Glomerular endothelial cell (primary cell): Measurements from ENCODE around the gene PDE5A. TPM values are rescaled to one million over a fixed set of nuclear protein-coding genes. Genes with fewer than 3 reads are reported as not detected.

ENCODE experiments used
- DNase-seq: peaks from one replicate; pipeline ENCODE4 v3.0.0-alpha.2; 2011; ENCODE audit warnings: low read depth, low spot score; ENCODE audit errors: extremely low read depth
- total RNA-seq: library from RNA; depleted of rRNA; stranded (reverse); fragments of >200 nt; gene quantifications from 2 replicates; pipeline ENCODE4 v1.2.3, GENCODE V29; 2015

Gene PDE5A
- total RNA-seq, 1 donor from 2014 or later = 3.4 TPM

DNA sequence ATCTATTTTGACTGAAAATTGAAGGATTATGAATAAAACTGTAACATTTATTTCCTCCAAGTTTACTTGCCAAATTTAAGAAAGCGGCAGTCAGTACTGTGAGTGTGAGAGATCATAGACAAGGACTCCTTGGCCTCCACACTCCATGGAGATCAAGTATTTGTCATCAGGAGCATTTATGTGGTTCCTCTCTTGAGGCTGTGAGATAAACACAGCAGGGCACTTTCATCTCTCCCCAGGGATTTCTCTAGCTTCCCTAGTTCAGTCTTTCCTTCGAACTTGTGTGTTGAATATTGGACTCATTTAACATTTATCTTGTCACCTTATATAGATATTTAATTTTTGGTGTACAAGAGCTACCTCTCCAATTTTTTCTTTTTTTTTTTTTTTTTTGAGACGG is 40.8 kb downstream of the PDE5A start:
- DNase-seq = no peak

DNA sequence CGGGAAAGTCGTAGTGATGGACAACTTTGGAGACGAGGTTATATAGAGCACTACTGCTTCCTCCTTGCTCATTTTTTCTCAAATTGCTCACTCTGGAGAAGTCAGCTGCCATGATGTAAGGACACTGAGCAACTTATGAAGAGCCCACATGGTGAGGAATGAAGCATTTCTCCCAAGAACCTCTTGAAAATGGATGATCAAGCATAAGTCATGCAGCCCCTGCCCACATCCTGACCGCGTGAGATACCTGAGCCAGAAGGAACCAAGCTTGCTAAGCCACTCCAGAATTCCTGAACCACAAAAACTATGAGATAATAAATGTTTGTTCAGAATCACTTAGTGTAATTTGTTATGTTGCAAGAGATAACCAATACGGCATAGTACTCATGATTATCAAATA is 42.8 kb downstream of the PDE5A start:
- no peak for DNase-seq

DNA sequence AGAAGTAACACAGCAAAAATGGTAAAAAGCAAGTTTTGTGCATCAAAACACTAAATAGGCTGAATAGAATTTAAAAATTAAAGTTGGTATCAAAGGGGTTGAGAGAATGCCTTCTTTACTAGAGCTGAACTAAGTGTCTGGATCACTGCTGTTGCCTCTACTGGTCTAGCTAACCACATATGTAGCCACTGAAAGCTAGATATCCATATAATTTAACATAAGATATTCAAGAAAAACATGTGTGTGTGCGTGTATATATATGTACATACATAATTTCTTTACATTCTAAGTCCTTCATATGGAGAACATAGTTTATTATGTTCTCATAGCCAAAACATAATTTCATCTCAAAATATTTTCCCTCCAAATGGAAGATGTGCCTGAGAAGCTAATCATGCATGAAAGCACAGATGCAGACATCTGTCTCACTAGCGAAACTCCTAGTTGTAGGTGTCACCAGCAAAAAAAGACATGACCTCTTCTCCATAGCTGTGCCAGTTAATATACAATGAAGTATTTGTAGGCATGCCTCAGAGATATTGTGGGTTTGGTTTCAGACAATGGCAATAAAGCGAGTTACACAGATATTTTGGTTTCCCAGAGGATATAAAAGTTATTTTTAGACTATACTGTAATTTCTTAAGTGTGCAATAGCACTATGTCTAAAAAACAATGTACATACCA is 47.3 kb downstream of the PDE5A start:
- no peak for DNase-seq

DNA sequence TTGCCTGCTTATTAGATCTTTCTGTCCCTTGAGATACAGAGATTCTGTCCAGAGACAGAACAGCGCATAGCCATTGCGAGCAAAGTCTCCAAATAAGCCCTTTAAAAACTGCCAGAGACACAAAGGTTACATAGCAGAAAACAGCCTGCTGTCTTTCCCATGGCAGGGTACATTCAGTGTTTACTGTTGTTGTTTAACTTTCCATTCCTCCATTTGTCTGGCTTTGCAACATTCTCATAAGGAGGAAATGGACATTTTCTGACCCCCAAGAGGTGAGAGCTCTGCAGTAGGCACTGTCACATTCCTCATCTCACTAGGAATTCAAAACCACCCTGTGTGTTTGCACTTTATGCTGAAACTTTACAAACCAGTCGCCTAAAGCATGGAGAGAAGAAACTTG is 48.3 kb downstream of the PDE5A start:
- no peak for DNase-seq

DNA sequence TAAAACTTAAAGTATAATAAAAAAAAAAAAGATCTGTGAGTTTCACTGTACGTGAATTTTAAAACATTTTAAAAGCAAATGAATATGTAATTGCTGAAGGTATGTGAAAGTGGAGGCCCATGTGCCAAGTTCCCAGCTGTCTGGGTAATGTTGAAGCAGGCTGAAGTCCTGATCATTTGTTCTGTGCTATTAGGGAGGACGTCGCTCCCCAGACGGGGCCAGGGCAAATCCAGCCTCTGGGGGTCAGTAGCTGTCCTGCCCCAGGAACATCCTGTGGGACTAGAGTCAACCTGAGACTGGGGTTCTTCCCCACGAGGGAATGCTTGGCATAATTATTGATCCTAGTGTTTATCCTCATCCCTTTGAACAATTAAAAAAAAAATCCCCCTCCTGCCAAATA is 48.8 kb downstream of the PDE5A start:
- no peak for DNase-seq

DNA sequence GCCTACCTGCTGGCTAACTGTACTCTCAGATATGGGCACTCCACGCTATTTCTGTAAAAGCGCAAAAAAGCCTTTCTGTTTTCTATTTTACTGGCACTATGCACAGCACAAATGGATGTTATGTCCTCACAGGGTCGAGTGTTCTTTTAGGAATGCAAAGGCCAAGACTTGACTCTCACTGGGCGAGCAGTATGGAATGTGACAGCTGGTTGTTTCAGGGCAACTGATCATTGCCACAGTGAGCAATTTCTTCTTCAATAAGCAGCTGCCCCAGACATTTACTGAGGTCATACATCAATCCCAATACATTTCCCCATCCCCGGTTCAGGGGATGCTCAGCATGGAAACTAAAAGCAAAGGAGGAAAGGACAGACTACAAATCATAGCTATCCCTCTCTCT is 58.2 kb downstream of the PDE5A start:
- no peak for DNase-seq

DNA sequence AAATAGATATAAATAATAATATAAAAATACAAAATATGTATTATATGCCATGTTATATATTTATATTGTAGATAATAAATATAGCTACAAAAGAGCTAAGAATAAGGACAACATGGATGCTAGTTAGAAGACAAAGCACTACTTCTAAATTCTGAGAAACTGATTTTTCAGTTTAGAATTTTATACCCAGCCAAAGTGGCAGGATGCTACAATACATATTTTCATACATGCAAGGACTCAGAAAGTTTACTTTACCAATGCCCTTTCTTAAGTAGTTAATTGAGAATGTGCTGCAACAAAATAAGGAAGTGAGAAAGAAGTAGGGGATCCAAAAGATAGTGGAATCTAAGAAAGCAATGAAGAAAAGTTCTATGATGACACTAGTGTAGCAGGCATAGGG is 64.5 kb downstream of the PDE5A start:
- no peak for DNase-seq

DNA sequence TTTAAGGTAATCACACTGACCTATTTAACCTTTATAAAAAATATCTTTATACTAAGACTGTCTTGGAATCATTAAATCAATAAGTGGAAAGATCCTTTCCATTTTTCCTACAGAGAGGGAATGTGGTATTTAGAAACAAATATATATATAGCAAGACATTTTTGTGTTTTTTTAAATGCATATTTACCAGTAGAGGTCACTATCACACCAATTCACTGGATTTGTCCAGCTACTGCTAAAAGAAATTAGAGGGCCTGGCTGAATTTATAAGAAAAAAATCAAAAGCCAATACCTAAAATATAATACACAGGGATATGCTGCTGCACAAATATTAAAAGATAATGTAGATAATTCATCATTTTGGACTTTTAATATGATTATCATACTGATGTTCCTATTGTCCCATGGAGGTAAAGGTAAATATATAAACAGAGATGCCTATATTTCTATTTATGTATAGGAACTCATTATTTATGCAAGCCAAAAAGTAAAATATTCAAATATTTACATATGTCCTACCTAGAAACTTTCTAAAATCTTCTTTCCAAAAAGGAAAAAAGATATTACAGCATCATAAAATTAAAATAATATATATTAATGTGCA is 69.5 kb downstream of the PDE5A start:
- DNase-seq = peak; percentile 36

DNA sequence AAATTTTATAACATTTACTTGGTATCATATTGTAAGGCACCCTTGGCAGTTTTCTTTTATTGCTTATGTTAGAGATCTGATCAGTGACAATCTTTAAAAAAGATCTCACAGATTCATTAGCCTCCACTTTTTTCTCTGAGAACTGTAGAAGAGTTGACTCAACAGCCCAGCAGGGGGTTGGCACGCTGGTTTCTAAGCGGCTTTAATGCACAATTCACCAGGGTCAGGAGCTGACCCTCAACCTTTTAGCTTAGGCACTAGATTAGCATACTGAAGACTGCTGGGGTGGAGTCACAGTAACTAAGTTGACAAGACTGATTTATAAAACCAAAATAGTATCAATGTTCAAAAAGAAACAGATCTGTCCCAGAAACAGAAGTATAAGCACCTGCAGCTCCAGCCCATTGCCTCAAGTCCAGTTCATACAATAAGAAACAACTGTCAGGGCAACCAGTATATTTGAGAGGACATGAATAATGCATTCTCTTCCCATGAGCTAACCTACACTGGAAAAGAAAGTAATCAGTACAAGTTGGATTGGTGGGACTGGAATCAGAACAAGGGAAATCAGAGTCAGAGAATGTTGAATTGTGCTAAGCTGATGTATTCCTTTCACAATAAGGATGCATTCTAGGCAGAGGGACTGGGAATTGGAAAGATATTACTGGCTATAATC is 77.6 kb downstream of the PDE5A start:
- no peak for DNase-seq

DNA sequence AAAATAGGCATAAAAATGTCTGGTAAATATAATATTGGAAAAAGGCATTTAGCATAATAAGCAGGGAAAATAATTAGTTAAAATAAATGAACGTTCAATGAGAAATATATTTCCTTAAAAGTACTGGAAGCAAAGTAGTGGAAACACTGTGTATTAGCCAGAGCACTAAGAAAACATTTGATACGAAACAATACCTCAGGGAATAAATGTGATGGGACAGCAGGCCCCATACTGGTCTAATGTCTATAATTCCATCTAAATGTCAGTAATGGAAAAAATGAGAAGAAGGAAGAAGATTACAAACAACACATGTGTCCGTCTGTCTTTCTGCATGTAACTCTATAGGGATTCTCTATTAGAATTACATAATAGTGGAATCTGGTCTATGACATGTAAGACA is 79.0 kb downstream of the PDE5A start:
- DNase-seq = no peak

DNA sequence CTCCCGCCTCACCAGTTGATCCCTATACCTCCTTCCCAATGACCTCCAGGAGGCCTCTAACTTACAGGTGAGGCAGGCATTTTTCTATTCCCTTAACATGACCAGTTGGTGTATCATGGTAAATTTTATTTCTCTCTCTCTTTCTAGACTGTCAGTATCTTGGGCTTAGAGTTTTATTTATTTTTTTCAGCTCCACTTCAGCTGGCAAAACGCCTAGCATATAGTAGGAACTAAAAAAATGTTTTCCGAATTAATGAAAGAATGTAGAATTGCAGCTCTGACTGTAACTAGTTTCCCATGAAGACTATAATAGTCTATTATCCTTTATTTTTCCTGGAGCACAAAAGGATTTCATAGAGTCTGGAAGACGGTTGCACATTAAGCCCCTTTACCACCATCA is 84.8 kb downstream of the PDE5A start:
- DNase-seq = no peak

DNA sequence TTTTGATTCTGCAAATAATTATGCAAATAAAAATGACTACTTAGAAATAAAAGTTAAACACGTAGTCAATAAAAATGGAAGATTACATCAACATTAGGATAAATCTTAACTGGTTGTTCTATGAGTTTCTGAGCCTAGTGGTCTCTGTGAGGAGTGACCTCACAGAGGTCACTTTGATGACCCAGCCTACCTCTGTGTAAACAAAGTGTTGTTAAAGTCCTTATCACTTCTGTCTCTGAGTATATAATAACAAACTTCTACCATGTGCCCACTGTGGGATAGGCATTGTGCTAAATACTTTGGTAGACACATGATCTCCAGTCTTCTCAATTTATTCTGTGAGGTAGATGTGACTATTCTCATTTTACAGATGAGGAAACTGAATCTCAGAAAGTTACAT is 85.4 kb downstream of the PDE5A start:
- no peak for DNase-seq

DNA sequence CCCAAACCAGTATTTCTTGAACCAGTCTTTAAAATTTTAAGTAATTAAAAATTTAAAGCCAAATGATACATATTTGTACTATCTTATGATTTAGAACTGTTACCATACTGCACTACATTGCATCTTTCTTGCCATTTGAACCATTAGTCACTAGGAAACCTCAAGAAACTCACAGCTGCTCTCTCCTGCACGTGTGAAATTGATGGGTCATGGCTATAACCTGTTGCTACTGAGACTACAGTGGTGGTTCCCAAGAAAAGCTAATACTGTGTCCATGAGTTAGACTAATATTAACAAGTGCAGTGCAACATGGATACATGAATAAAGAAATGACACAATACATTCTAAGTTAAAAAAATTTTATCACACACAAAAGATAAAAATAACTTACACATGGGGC is 88.4 kb downstream of the PDE5A start:
- no peak for DNase-seq

DNA sequence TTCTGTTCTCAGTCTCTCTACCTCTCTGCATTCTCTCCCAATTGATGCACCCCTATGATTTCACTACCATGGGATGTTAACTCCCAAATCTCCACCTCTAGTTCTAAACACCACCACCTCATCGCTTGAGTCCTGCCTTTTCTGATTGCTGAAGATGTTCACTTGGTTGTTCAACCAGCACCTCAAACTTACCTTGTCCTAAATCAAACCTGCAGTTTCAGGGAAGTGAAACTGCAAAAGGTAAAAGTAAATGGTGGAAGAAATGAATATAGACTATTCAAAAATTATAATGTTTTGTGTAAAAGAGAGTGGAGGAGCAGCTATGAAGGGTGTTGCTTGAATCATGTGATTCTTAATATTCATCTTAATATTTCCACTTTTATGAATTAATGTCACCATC is 91.0 kb downstream of the PDE5A start:
- DNase-seq = no peak

DNA sequence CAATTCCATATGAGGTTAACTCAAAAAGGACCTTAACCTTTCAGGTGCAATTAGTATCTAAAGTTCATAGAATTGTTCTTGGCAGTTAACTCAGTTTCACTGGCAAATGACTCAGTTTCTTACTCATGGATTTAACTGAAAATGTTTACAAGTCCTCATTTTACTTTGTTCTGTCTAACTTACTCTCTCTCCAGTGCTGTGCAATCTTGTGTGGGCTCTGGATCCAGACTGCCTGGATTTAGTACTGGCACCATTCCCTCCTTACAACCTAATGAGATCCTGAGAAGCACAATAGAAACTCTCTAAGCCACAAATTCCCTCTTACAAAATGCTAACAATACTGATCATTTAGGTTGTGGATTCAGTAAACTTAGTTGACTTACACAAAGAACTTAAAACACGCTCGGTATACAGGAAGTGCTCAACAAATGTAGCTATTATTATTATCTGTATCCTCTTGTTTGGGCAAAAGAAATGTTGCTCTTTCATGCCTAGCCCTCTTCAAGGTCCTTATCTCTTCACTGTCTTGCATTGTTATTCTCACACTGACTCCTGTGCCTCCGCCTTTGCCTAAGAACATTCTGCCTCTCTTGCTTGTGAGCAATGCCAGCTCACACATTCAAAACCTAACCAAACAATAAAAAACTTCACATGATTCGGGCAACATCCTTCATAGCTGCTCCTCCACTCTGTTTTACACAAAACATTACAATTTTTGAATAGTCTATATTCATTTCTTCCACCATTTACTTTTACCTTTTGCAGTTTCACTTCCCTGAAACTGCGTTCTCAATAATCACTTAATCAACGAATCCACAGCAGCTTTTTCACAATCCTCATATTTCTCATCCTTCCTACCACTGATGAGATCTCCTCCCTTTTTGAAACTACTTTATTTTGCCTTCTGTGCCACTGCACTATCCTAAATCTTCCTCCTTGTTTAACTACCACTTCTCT is 91.8 kb downstream of the PDE5A start:
- no peak for DNase-seq

DNA sequence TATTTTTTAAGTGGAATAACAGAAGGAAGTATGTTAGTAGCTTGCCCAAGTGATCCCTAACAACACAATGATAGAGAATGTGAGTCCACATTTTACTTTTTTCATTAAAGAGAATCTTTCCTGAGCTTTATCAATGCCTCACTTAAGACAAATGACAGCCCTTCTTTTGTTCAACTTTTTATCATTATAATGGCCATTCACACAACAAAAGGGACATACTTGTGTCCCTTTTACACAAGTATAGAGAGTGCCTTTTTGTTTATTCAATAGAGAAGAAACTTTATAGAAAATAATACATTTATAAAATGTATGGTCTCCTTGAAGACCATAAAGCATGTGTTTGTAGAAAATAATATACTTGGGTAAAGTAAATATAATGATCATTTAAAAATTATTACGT is 96.3 kb downstream of the PDE5A start:
- no peak for DNase-seq

DNA sequence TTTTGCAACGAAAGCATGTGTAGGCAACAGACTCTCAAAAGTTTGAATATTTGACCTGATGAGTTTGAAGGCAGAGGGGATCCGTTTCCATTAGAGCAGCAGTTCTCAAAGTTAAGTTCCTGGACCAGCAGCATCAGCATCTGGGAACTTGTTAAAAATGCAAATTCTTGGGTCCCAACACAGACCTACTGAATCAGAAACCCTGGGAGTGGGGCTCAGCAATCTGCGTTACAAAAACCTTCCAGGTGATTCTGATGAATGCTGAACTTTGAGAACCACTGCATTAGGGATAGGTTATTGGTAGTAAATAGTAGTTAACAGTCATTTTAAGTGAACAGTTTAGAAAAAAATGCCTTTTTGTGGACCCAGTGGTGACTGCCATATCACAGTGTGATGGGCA is 98.8 kb downstream of the PDE5A start:
- no peak for DNase-seq

DNA sequence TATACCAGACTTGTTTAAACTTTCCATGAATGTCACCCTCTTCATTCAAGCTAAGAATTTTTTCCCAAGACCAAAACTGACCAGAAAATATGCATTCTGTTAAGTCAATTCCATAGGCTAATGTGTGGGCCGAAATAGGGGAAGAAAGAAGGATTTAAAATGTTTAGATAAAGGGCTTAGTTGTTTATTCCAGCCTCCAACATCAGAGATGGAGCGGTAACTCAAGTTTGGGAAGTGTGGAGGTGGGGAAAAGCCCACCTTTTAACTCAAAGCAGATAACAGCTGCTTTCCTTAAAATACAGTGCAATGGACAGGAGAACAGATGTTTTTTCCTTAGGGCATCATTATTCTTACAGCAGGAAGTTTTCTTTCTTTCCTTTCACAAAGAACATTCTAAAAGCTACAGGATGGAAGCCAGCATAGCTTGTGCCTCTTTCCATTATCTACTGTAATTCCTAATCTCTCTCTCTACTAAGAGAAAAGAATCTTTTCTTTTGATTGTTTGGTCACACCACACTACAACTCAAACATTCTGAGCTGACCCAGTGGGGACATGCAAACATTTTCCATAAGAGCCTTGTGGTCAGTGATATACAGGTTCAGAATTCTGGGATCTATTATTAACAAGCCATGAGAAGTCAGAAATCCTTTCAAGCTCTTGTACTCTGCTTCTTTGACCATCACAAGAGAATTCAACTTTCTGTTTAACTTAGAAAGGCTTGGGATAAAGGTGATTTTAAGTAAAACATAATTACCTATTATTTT is 101.6 kb downstream of the PDE5A start:
- no peak for DNase-seq

DNA sequence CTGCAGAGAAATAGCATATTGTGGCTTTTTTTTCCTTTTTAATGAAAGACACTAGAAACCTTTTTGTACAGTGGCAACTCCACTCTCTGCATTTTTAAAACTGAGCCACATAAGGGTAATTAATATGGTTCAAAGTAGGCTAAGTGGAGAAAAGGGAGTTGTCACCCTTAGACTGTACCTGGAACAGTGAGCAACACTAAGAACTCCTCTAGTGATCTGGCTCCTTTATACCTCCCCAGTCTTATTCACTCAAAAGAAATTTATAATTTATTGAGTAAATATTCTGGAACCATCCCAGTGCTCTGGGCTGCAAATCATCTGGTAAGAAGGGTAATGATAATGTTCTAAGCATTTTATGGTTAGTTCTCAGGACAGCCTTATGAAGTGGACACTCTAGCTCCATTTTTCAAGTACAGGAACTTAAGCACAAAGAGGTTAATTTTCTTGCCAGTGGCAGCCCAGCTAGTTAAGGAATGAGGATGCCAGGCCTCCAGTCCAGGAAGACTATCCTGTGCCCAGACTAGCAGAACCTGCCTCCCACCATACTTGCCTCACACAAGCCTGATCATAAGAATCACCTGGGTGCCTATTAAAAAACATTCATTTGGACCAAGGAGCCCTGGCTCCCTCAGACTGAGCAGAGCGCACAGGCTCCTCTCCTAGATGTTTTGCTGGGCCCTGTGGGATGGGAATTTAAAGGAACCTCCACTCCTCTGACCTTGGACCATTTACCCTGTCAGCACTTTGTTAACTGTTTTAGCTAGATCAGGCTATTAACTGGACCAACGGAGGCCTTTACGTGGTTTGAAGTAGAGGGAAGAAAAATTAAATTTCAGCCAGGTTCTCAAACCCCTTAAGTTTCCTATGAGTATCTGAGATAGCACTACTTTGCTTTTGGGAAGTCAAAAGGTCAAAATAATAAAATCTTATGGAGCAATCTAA is 102.6 kb downstream of the PDE5A start:
- no peak for DNase-seq
